Right renal pelvis (tissue), 4 donors: ENCODE results near the gene DISP1. TPM values are rescaled to one million over a fixed set of nuclear protein-coding genes. Genes with fewer than 3 reads are reported as not detected.

Experiments used
- DNase-seq, 4 donors: peaks; one replicate each; pipeline ENCODE4 v3.0.0-alpha.2; 2013; ENCODE audit warnings: low read depth in 4 of 4, low spot score in 3 of 4, missing footprints in 1 of 4
- polyA plus RNA-seq, 4 donors: library from polyadenylated mRNA; unstranded; fragments of 120-200 nt; gene quantifications; one replicate each; pipeline ENCODE4 v1.2.1, GENCODE V29; 2013; ENCODE audit not compliant: insufficient read length in 4 of 4

The DISP1 gene
- polyA plus RNA-seq, 4 donors = 13.2 to 15.4 (median 15.2) TPM

- no peak for DNase-seq
Observed at GRCh38 chr1:222861062-222861461, 46.2 kb downstream of the DISP1 start.

Other genes with a start within 250 kb of the DISP1 start
- gene TAF1A, start 225.1 kb upstream of the DISP1 start, polyA plus RNA-seq = 10 to 100 TPM; 15.4 to 17.0 (median 16.9) TPM
- 10 to 100 TPM; 59.4 to 84.3 (median 71.2) TPM for gene MIA3, start 196.9 kb upstream of the DISP1 start, polyA plus RNA-seq
- gene AIDA, start 102.5 kb upstream of the DISP1 start, polyA plus RNA-seq = 10 to 100 TPM; 65.7 to 79.5 (median 77.6) TPM
- gene BROX, start 102.5 kb upstream of the DISP1 start, polyA plus RNA-seq = 10 to 100 TPM; 34.4 to 56.8 (median 48.1) TPM
- gene FAM177B, start 77.8 kb upstream of the DISP1 start, polyA plus RNA-seq = under 1 TPM in 2 of 4 donors, not detected in 2; 0.05 to 0.15 TPM